GM19372 (cell line): ENCODE results near the gene TMPRSS3.

Experiments
- ATAC-seq: cut with Tn5 transposase; IDR thresholded peaks from one replicate; pipeline ENCODE4 v1.9.1; 2021; ENCODE audit warnings: mild to moderate bottlenecking, low read depth, moderate library complexity; ENCODE audit not compliant: unreplicated experiment

The TMPRSS3 gene

GRCh38 chr21:42390193-42390592 lies 5.7 kb downstream of the TMPRSS3 start:
- no peak for ATAC-seq

GRCh38 chr21:42389449-42389835 lies 6.4 kb downstream of the TMPRSS3 start:
- no peak for ATAC-seq

DNA sequence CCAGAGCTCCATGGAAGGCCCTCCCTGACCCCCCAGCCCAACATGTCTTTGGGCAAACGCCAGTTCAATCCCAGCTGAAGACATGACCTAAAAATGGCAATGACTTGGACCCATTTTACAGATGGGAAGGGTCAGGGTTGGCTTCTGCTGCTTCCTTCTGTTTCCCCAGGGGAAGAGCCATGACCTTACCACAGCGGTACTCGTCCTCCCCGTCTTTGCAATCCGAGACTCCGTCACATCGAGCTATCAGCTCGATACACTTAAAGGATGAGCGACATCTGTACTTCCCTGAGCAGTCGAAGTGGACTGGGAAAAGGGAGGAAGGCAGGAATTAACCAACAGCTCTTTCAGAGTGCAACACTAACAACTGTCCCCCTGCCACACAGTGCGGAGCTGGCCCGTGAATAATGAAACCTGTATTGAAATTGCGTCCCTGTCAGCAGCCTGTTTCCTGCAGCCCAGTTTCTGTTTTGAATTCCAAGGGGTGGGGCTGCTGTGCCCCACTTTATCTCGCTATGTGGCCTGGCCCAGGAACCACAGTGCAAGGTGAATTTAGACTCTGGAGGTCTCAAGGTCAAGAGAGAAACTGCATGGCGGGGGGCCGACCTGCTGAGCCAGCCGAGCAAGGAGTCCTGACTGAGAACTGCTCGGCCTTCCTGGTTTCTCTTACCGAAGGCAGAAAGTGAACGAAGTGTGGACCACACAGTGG lies 7.0 kb downstream of the TMPRSS3 start:
- no peak for ATAC-seq

- no peak for ATAC-seq
These were observed 8.0 kb downstream of the TMPRSS3 start for GRCh38 chr21:42387843-42388340.

DNA sequence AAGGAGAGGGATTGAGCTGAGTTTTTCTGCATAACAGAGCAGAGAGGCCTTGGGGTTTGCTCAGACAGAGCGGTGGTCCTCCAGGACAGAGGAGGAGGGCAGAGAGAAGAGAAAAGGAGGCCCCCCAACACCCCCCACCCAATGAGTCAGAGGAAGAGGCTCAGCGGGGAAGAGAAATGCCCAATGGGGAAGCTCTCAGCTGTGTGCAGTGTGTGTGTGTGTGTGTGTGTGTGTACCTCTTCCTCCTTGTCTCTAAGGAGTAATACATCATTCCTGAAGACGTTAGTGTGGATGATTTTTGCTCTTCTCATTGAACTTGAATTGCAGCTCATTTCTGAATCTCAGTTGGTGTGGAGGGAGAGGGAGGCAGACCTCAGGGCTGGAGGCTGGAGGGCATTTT lies 8.7 kb downstream of the TMPRSS3 start:
- no peak for ATAC-seq

DNA sequence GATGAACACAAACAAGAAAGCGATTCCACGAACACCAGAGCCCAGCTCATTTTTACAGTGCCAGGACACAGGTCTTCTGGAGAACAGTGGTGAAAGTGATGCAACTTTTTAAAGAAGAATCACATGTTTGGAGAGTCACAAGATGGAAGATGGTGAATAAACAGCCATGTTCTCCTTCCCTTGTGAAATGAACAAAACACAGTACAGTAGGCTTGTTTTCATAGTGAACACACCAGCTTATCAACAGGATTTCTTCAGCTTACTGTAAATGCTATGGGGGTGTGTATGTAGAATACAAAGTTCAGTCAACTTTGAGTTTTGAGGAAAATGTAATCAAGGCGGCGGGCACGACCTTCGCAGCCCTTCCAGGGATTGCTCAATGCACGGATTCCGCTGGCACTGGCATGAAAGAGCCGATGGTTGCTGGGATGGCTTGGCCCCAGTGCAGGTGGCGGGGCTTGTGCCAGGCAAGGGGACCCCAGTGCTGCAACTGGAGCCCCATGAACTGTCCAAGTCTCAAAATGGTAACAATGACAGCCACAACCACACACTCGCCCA lies 9.7 kb downstream of the TMPRSS3 start:
- no peak for ATAC-seq

GRCh38 chr21:42385619-42386018 lies 10.2 kb downstream of the TMPRSS3 start:
- ATAC-seq: no peak

DNA sequence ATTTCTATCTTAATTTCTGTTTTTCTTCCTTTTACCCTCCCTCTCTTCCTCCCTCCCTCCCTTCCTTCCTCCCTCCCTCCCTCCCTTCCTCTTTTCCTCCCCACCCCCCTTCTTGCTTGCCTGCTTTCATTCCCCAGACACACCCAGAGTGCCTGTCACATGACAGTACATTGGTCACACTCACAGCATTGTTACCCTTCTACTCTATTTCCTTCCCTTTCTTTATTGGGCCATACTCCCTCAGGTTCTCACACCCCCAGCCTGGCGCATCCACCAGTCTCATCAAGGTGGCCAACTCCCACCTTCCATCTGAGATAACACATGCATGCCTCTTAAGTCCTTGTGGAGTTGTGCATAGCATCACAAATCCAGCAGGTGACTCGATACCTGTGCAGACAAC lies 10.9 kb downstream of the TMPRSS3 start:
- no peak for ATAC-seq

DNA sequence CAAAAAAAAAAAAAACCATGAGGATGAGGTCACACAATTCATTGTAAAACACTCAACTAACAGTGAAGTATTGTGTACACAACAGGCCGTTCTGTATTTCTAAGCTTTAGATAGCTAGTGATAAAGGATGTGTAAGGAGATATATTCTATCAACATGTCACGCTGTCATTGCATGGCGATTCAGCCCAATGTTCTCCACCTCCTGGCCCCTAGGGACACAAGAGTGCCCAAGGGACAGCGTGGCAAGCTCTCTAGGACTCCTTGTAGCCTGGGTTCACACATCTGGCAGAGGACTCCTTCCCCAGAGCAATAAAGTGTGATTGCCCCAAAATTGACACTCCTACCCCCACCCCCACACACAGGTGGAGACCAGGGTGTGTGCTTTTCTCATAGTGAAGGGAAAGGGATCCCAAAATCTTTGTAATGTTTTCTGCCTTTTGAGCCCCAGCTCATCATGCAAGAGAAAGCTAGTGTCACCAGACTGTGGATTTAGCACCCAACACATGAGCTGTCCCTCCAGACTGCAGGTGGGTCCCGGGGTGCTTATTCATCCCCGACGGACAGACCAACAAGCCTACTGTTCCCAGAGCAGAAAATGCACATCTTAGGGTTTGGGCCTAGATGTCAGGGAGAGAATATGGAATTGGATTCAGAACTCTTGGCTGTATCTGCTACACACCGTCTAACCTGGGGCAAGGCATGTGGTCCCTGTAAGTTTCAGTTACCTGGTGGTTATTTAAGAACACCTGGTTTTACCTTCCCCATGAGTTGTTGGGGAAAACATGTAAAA lies 11.5 kb downstream of the TMPRSS3 start:
- no peak for ATAC-seq

DNA sequence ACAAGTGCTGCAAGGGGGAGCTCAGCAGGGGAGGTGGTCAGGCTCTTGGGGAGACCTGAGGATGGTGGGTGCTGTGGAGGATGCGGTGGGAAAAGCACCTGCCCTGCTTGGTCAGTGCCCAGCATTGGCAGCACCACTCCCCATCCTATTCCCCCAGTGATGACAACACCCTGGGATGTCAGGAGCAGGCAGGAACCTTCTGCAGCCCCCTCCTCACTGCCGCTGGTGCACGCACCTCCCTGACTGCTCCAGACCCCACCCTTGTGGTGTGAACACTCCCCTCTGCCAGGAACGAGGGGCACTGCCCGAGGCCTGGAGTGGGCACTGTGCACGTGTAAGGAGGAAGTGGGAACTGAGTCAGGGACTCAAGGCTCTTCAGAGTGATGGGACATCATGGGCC lies 12.5 kb downstream of the TMPRSS3 start:
- no peak for ATAC-seq

DNA sequence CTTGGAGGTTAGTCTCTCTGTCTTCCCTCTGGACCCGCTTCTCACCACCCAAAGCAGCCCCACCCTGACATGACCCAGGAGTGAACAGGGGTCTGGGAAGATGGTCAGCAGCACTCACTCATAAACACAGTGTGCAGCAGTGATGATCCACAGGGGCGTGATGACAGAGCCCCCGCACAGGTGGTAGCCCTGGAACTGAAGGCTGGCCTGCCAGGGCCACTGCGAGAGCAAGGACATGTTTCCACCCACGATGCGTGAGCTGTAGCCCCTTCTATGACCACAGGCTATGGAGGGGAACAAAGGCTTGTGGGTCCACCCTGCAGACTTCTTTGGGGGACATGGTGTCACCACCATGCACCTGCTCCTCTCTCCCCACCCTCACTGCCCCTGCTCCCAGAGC lies 12.9 kb downstream of the TMPRSS3 start:
- no peak for ATAC-seq

DNA sequence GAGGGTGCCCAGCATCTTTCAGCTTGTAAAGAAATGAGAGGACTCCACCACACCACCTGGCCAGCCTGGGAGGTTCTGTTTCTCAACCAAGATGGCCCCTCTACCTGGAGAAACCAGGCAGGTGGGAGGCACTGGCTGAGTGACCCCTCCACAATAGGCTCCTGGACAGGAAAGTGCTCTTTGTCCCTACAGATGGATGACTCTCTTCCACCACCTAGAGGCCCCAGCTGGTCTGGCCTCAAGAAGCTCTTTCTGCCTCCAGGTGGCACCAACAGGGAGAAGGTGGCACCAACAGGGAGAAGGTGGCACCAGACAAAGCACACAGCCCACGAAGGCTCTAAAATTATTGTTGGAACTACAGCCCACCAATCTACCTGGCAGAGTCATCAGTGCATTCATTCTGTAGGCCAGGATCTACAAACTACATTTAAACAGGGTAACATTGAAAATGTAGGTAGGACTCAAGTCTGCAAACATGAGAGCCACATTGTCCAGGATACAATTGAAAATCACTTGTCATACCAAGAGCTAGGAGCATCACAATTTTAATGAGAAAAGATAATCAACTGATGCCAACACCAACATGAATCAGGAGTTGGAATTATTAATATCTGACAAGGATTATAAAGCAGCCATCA lies 14.4 kb downstream of the TMPRSS3 start:
- no peak for ATAC-seq

DNA sequence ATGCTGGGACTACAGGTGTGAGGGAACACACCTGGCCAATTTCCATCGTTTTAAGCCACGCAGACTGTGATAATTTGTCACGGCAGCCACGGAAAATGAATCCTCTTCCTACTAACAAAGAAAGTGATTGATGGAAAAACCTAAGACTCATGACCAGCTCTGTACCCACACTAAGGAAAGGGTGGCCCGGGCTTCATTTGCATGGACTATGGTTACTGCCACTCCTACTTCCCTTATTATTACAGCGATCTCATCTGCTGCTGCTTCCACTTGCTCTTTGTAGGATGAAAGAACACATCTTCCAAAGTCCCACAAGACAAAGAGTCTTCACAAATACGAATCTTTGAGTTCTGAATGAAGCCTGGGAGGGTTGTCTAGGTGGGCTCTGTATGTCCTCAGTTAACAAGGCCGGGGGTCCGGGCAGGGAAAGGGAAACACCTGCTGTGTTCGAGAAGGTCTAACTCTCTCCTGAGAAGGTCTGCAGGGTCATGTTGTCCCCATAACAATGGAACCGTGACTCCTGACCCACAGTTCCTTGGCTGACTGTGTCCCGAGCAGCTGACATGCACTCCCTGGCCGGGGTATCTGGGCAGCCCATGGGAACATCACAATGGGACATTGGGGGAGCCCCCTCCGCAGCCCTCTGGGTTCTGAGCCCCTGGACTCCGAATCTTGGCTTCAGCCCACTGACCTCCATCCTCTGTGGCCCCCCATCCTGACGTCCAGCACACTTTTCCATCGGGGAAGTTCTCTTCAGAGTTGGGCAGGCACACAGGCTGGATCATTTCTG lies 16.2 kb downstream of the TMPRSS3 start:
- ATAC-seq: no peak

DNA sequence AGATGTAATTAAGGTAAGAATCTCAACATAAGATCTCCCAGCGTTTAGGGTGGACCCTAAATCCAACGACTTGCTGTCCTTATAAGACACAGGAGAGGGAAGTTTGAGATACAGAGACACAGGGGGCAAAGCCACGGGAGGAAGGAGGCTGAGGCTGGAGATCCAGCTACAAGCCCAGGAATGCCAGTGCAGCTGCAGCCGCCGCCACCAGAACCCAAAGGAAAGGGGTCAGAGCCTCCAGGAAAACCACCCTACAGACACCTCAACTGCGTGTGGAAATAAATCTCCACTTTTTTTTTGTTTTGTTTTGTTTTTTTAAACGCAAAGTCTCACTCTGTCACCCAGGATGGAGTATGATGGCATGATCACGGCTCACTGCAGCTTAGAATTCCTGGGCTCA lies 17.4 kb downstream of the TMPRSS3 start:
- ATAC-seq: no peak

GRCh38 chr21:42377951-42378340 lies 17.9 kb downstream of the TMPRSS3 start:
- no peak for ATAC-seq

- ATAC-seq: no peak
These were observed 18.5 kb downstream of the TMPRSS3 start for GRCh38 chr21:42377211-42377950.

DNA sequence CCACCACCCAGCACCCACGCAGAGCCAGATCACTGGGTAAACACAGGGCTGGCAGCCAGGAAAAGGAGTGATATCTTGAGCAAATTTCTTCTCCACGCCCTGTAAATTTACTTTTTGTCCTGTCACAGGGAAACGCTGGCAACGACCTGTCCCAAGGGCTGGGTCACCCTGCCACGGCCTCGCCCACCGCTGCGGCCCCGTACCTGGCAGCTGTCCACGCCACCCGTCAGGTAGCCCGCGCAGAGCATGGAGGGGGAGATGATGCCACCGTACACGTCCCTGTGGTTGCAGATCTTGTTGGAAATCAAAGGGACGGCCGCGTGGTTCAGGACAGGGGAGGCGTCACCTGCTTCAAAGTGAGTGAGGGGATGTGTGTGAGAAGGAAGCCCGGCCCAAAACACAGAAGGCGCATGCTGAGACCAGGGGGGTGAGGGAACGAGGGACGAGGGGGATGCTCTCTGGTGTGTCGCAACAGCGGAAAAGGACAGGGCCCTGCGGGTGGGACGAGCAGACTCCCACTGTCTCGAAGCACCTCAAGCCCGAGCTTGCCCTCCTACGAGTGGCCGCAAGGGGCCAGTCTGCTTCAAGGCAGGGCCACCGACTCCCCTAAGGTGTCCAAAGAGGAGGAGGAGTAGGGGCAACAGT lies 19.4 kb downstream of the TMPRSS3 start:
- ATAC-seq: no peak

DNA sequence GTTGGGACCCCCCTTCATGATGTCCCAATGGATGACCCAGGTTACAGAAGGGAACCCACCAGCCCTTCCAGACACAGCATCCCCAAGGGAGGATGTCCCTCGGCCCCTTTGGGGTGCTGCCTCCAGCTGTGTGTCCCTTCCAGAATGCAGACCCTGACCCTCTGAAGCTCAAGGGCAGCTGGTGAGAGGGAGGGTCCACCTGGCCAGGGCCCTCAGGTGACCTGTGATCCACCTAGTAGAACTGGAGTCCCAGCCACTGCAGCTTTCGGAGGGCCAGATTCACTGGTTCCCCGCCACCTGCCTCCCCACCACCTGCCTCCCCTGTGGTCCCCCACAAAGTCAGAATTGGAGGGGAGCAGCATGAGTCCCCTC lies 19.9 kb downstream of the TMPRSS3 start:
- ATAC-seq: no peak

GRCh38 chr21:42375506-42375905 lies 20.3 kb downstream of the TMPRSS3 start:
- no peak for ATAC-seq
